ENCODE results near the gene TNFRSF21. TPM values are rescaled to one million over a fixed set of nuclear protein-coding genes. Genes with fewer than 3 reads are reported as not detected.

TNFRSF21 gene
- polyA plus RNA-seq, 1 donor from 2014 or later, result 13.0 TPM

GRCh38 chr6:47256981-47257730 lies 52.5 kb downstream of the TNFRSF21 start:
- no peak overlapping the region for H3K4me3 ChIP-seq (ENCODE audit: low read length)
- H4K20me1 ChIP-seq (ENCODE audit: insufficient read depth), result no peaks in the 10 kb centered on the region
- H3K36me3 ChIP-seq (ENCODE audit: insufficient read depth, low read length), result no peaks in the 10 kb centered on the region
- TF ChIP-seq TAF1 (IDR thresholded peaks at IDR 0.05; ENCODE audit: low read depth), result no peak
- no peak for TF ChIP-seq REST (IDR thresholded peaks at IDR 0.05; ENCODE audit: borderline replicate concordance)
- no peak for TF ChIP-seq SMC3 (conservative IDR thresholded peaks at IDR 0.05; ENCODE audit: poor library complexity)
- TF ChIP-seq MXI1 (conservative IDR thresholded peaks at IDR 0.05; ENCODE audit: poor library complexity, severe bottlenecking), result no peak
- TF ChIP-seq EZH2 (IDR thresholded peaks at IDR 0.05; ENCODE audit: borderline replicate concordance, insufficient read depth, low read length, poor library complexity, severe bottlenecking), result no peak
- no peak for TF ChIP-seq CTCF (IDR thresholded peaks at IDR 0.05; ENCODE audit: poor library complexity, severe bottlenecking)
- TF ChIP-seq EP300 (conservative IDR thresholded peaks at IDR 0.05; ENCODE audit: poor library complexity, severe bottlenecking), result no peak
- no peak for TF ChIP-seq POLR2AphosphoS5 (IDR thresholded peaks at IDR 0.05)
- no peak for TF ChIP-seq RAD21 (conservative IDR thresholded peaks at IDR 0.05)
- no peaks in the 10 kb centered on the region for H3K79me2 ChIP-seq (replicated peaks; ENCODE audit: insufficient read depth, low read length)
- no peaks in the 10 kb centered on the region for H3K27me3 ChIP-seq (ENCODE audit: insufficient read depth, low read depth, low read length)
- no peaks in the 10 kb centered on the region for H3K9me3 ChIP-seq (ENCODE audit: low read length)
- no peak overlapping the region for H3K4me2 ChIP-seq (ENCODE audit: low read length)
- H2AFZ ChIP-seq (ENCODE audit: low read depth, low read length), result no peak overlapping the region
- no peaks in the 10 kb centered on the region for H3K9me2 ChIP-seq (ENCODE audit: insufficient read depth, low read length)
- H3F3A ChIP-seq (ENCODE audit: insufficient read depth, low read length, poor library complexity, severe bottlenecking), result no peaks in the 10 kb centered on the region
- H3K9ac ChIP-seq (ENCODE audit: low read length), result no peak overlapping the region
- H3K27ac ChIP-seq (ENCODE audit: low read length), result no peak overlapping the region

GRCh38 chr6:47256361-47256760 lies 53.3 kb downstream of the TNFRSF21 start:
- no peak overlapping the region for H3K27ac ChIP-seq (ENCODE audit: low read length)
- H3K36me3 ChIP-seq (ENCODE audit: insufficient read depth, low read length), result no peaks in the 10 kb centered on the region
- H3K27me3 ChIP-seq (ENCODE audit: insufficient read depth, low read depth, low read length), result no peaks in the 10 kb centered on the region
- H3K4me3 ChIP-seq (ENCODE audit: low read length), result no peak overlapping the region
- no peaks in the 10 kb centered on the region for H3K79me2 ChIP-seq (replicated peaks; ENCODE audit: insufficient read depth, low read length)
- no peaks in the 10 kb centered on the region for H4K20me1 ChIP-seq (ENCODE audit: insufficient read depth)
- no peaks in the 10 kb centered on the region for H3K9me3 ChIP-seq (ENCODE audit: low read length)
- H3K9me2 ChIP-seq (ENCODE audit: insufficient read depth, low read length), result no peaks in the 10 kb centered on the region
- H3F3A ChIP-seq (ENCODE audit: insufficient read depth, low read length, poor library complexity, severe bottlenecking), result no peaks in the 10 kb centered on the region
- H3K9ac ChIP-seq (ENCODE audit: low read length), result no peak overlapping the region
- no peak for TF ChIP-seq MXI1 (conservative IDR thresholded peaks at IDR 0.05; ENCODE audit: poor library complexity, severe bottlenecking)
- TF ChIP-seq TAF1 (IDR thresholded peaks at IDR 0.05; ENCODE audit: low read depth), result no peak
- no peak for TF ChIP-seq POLR2AphosphoS5 (IDR thresholded peaks at IDR 0.05)
- no peak for TF ChIP-seq CTCF (IDR thresholded peaks at IDR 0.05; ENCODE audit: poor library complexity, severe bottlenecking)
- no peak for TF ChIP-seq EZH2 (IDR thresholded peaks at IDR 0.05; ENCODE audit: borderline replicate concordance, insufficient read depth, low read length, poor library complexity, severe bottlenecking)
- no peak for TF ChIP-seq REST (IDR thresholded peaks at IDR 0.05; ENCODE audit: borderline replicate concordance)
- TF ChIP-seq SMC3 (conservative IDR thresholded peaks at IDR 0.05; ENCODE audit: poor library complexity), result no peak
- no peak for TF ChIP-seq RAD21 (conservative IDR thresholded peaks at IDR 0.05)
- TF ChIP-seq EP300 (conservative IDR thresholded peaks at IDR 0.05; ENCODE audit: poor library complexity, severe bottlenecking), result no peak
- no peak overlapping the region for H2AFZ ChIP-seq (ENCODE audit: low read depth, low read length)
- no peak overlapping the region for H3K4me2 ChIP-seq (ENCODE audit: low read length)

All from neural cell (in vitro differentiated cells).